ENCODE data around the gene TLL2.

- TF ChIP-seq CTCF (IDR thresholded peaks at IDR 0.05) (no peak), POLR2A (IDR thresholded peaks at IDR 0.05) (no peak)
Observed at GRCh38 chr10:96441987-96442643, 71.6 kb downstream of the TLL2 start.
